Thoracic aorta endothelial cell (primary cell): ENCODE results near the gene ECD. TPM values are rescaled to one million over a fixed set of nuclear protein-coding genes. Genes with fewer than 3 reads are reported as not detected.
A peak's percentile ranks its signal among the peaks of the same experiment; 100 is the strongest.

Experiments
- small RNA-seq: library from RNA; depleted of rRNA; stranded (forward); fragments of <200 nt; gene quantifications from one replicate; pipeline ENCODE3, GENCODE V24; 2012
- total RNA-seq: library from RNA; depleted of rRNA; stranded (reverse); fragments of >200 nt; gene quantifications from 2 replicates; pipeline ENCODE4 v1.2.3, GENCODE V29; 2012

ECD gene
- 62.1 and 64.5 TPM in 2 replicates for total RNA-seq

DNA sequence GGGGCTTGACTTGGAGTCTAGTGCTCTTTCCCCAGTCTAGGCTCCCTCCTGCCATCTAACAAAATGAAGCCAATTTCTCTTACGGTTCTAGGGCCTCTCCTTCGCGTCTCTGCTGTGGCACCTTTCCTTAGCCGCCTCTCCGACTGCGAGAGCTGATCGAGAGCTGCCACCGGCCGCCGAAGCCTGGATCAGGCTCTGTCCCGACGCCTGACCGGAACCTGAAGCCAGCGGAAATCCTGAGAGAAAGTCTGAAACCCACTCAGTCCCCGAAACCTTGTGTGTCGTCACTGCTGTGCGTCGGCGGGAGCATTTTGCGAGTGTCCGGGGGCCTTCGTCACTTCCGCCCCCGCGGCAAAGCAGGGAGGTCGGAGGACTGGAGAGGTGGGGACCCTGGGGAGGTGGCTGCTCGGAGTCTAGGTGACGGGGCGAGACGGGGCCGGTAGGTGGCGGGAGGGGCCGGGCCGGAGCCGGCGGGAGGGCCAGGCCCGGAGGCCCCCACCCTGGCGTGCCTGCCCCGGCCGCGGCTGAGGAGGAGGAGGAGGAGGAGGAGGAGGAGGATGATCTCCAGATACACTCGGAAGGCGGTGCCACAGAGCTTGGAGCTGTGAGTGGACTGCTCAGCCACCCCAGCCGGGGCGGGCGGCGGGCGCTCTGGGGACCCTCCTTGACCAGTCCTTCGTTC, at the start of gene ECD, which contains the start of gene FAM149B1:
TSS of gene ECD (minus strand) at position 226 of the 682 bp plus-strand sequence. CDS start 4,071 bp downstream, outside the sequence.
TSS of gene FAM149B1 (plus strand) at position 337 of the 682 bp plus-strand sequence. CDS start at position 558, 221 bp downstream.

GRCh38 chr10:73110345-73110849, 57.4 kb downstream of the ECD start, which contains the start of gene NUDT13:
Gene NUDT13 (plus strand): TSS chr10:73110455. CDS start chr10:73114366, 3,911 bp downstream.

GRCh38 chr10:73096449-73097304, 71.1 kb downstream of the ECD start, which contains the start of gene P4HA1:
Gene P4HA1 (minus strand): TSS chr10:73096866. CDS start chr10:73074883, 21,983 bp downstream.

Small RNAs within 50 kb of the gene (small RNA-seq; reads per million reads assigned to genes)
- gene RF00019 (not detected), gene SNORA11F (668 reads per million, percentile 99 among the genes with 10 or more reads in this experiment)

Other genes starting within 250 kb of the ECD start
- gene PLA2G12B, start 213.2 kb downstream of the ECD start, total RNA-seq: not detected in 2 replicates
- gene P4HA1, start 71.1 kb downstream of the ECD start, total RNA-seq: 89.1 and 141 TPM in 2 replicates
- 1.6 and 2.0 TPM in 2 replicates for gene NUDT13, start 57.6 kb downstream of the ECD start, total RNA-seq
- gene FAM149B1, start 111 bp upstream of the ECD start, total RNA-seq: 24.9 and 28.6 TPM in 2 replicates
- 59.7 and 66.5 TPM in 2 replicates for gene DNAJC9, start 79.2 kb upstream of the ECD start, total RNA-seq
- 75.1 and 95.6 TPM in 2 replicates for gene MRPS16, start 84.6 kb upstream of the ECD start, total RNA-seq
- gene CFAP70, start 190.9 kb upstream of the ECD start, total RNA-seq: 0.40 and 0.43 TPM in 2 replicates
- gene ANXA7, start 246.1 kb upstream of the ECD start, total RNA-seq: 86.0 and 108 TPM in 2 replicates